ENCODE results near the gene U2AF2. TPM values are rescaled to one million over a fixed set of nuclear protein-coding genes. Genes with fewer than 3 reads are reported as not detected.

Gene U2AF2
- total RNA-seq (2022) = 286 and 309 TPM in 2 replicates
- percentile 91 among the genes with signal in this experiment for Bru-seq, nascent RNA
- BruChase-seq, experiment 1, labeled RNA remaining after a 6-hour chase = percentile 96 among the genes with signal in this experiment
- BruChase-seq, experiment 2, labeled RNA remaining after a 2-hour chase = percentile 95 among the genes with signal in this experiment
- long read RNA-seq, partial matches to known transcripts = 0 of 19 reads
- long read RNA-seq, other reads (novel, unspliced or antisense) = 17 of 19 reads

DNA sequence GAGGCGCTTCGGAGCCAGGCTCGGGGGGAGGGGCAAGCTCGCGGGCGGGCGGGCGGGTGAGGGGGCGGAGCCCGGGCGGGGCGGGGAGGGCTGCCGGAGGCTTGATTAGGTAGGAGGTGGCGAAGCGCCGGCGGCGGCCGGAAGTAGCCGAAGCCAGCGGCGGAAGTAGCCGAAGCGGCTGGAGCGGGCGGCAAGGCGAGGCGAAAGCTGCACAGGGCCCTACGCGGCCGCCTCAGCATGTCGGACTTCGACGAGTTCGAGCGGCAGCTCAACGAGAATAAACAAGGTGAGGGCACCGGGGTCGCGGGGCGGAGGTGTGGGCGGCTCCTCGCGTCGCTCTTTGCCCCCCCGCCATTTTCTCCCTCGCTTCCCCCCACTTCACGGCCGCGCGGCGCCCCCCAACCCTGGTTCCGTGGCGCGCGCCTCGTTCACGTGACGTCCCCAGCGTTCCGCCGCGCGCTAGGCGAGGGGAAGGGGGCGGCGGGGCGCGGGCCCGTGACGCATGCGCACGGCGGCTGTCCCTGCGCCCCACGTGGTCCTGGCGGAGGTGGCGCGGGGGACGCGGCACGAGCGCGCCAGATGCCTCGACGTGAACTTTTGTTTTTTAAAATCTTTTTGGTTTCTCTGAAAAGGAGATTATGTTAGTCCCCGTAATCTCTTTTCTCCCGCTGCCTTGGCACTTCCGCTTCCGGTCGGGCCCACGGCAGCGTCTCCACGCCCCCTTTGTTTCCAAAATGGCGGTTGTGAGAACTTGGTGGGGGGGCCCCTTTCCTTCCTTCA lies at the start of gene U2AF2:
TSS of gene U2AF2 (plus strand) at position 168 of the 780 bp plus-strand sequence. CDS start at position 238, 70 bp downstream.
- peak; percentile 98 for DNase-seq
- Mint-ChIP-seq H3K27me3 (ENCODE audit: unreplicated experiment) (no peaks in the 10 kb centered on the region), H3K9me3 (ENCODE audit: low read depth, unreplicated experiment) (no peaks in the 10 kb centered on the region), H3K27ac (ENCODE audit: unreplicated experiment) (peak within 1 kb of the TSS; percentile 96), H3K36me3 (ENCODE audit: insufficient read depth, unreplicated experiment) (peaks cover 73% of the 10 kb centered on the region), H3K4me1 (ENCODE audit: low read depth, unreplicated experiment) (peaks cover 20% of the 10 kb centered on the region), H3K4me3 (ENCODE audit: low read depth, unreplicated experiment) (peak within 1 kb of the TSS; percentile 96)
- CTCF ChIA-PET = interaction anchor here (0.6 to 1.5 kb wide), 12 partner anchors 12 to 678 kb away, joined by 3 to 15 read pairs (median 4); partner anchors contain the start of genes FIZ1 and TMEM238
- TF ChIP-seq, protein P1, sequence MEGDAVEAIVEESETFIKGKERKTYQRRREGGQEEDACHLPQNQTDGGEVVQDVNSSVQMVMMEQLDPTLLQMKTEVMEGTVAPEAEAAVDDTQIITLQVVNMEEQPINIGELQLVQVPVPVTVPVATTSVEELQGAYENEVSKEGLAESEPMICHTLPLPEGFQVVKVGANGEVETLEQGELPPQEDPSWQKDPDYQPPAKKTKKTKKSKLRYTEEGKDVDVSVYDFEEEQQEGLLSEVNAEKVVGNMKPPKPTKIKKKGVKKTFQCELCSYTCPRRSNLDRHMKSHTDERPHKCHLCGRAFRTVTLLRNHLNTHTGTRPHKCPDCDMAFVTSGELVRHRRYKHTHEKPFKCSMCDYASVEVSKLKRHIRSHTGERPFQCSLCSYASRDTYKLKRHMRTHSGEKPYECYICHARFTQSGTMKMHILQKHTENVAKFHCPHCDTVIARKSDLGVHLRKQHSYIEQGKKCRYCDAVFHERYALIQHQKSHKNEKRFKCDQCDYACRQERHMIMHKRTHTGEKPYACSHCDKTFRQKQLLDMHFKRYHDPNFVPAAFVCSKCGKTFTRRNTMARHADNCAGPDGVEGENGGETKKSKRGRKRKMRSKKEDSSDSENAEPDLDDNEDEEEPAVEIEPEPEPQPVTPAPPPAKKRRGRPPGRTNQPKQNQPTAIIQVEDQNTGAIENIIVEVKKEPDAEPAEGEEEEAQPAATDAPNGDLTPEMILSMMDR (IDR thresholded peaks at IDR 0.05; ENCODE audit: unreplicated experiment) = no peak
- BruUV-seq (replicated peaks) = no TSS peak
- intact Hi-C loops (cut with micrococcal nuclease; ENCODE audit: unreplicated experiment) = loop anchor here (10.0 kb wide), 1 partner anchor 150 kb away; no protein-coding TSS in a partner anchor

DNA sequence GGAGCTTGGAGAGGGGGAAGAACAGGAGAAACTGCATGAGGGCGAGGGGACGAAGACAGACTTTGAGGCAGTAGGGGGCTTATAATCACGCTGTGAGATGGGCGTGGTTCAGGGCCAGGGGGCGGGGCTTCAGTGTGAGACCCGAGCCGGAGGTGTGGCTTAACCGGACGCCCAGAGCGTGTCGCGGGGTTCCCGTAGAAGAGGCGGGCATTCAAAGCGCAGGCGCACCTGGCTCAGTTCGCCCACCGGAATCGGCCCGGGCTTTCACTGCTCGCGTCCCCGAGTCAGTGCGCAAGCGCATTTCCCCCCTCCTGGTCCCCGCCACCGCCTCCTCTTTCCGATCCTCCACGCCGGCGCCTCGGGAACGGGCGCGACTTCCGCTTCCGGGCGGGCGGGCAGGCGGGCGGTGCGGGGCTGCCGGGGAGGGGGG lies 49.6 kb upstream of the U2AF2 start:
- TF ChIP-seq, protein P1 (IDR thresholded peaks at IDR 0.05; ENCODE audit: unreplicated experiment) = no peak
- no TSS peak for BruUV-seq (replicated peaks)
- Mint-ChIP-seq H3K4me3 (ENCODE audit: low read depth, unreplicated experiment) (peak overlapping the region; percentile 86), H3K4me1 (ENCODE audit: low read depth, unreplicated experiment) (peaks cover 34% of the 10 kb centered on the region), H3K27me3 (ENCODE audit: unreplicated experiment) (no peaks in the 10 kb centered on the region), H3K27ac (ENCODE audit: unreplicated experiment) (peak overlapping the region; percentile 70), H3K9me3 (ENCODE audit: low read depth, unreplicated experiment) (no peaks in the 10 kb centered on the region), H3K36me3 (ENCODE audit: insufficient read depth, unreplicated experiment) (peaks cover 64% of the 10 kb centered on the region)
- intact Hi-C loops (cut with micrococcal nuclease; ENCODE audit: unreplicated experiment) = no loop called here
- CTCF ChIA-PET = interaction anchor here (0.6 to 1.8 kb wide), 8 partner anchors 18 to 1725 kb away, joined by 3 to 15 read pairs (median 4); partner anchors contain the start of gene PTPRH
- DNase-seq = peak; percentile 99

DNA sequence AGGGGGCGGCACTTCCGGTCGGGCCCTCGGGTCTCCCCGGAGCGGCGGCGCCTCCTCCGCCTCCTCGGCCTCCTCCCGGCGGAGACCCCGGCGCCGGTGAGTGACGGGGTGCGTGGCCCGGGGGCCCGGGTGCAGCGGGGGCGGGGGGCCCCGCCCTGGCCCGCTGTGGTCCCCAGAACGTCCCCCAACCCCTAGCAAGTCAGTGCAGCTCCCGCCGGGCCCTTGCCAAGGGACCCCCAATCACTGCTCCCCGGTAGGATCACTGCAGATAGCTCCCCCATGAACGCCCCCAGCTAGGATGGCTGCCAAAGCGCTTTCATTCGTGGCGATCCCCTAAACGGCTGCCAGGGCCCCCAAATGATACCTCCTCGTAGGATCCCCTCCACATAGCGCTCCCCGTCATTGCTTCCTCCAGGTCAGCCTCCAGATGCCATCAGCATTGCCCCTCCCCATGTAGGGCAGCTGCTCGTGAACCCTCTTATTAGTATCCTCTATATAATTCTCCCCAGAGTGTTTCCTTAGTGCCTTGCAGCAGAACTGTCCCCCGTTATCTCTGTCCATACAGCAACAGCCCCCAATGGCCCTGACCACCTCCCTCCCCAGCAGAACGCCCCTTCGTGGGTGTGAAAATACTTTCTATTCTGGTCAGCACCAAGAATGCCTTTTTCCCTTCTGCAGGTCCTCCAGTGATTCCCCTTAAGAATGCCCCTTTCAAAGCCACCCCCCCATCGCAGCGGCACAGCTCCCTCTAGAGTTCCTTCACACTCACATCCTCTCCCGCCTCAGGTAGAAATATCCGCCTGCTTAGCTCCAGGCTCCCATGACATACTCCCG lies 49.0 kb upstream of the U2AF2 start, which contains the start of gene ZNF865:
TSS of gene ZNF865 (plus strand) at position 11 of the 834 bp plus-strand sequence. CDS start 7,972 bp downstream, outside the sequence.
- CTCF ChIA-PET = interaction anchor here (0.5 to 2.0 kb wide), 18 partner anchors 12 to 460 kb away, joined by 3 to 15 read pairs (median 4); partner anchors contain the start of genes NAT14, PTPRH and ZNF784
- H3K4me1 Mint-ChIP-seq (ENCODE audit: low read depth, unreplicated experiment) = peaks cover 34% of the 10 kb centered on the region
- H3K27ac Mint-ChIP-seq (ENCODE audit: unreplicated experiment) = peak within 1 kb of the TSS; percentile 84
- H3K9me3 Mint-ChIP-seq (ENCODE audit: low read depth, unreplicated experiment) = no peaks in the 10 kb centered on the region
- DNase-seq = peak; percentile 82
- peak within 1 kb of the TSS; percentile 86 for H3K4me3 Mint-ChIP-seq (ENCODE audit: low read depth, unreplicated experiment)
- intact Hi-C loops (cut with micrococcal nuclease; ENCODE audit: unreplicated experiment) = loop anchor here (1.0 to 2.0 kb wide), 2 partner anchors 57 to 90 kb away; no protein-coding TSS in a partner anchor
- BruUV-seq (replicated peaks) = no TSS peak
- peaks cover 57% of the 10 kb centered on the region for H3K36me3 Mint-ChIP-seq (ENCODE audit: insufficient read depth, unreplicated experiment)
- TF ChIP-seq, protein P1 (IDR thresholded peaks at IDR 0.05; ENCODE audit: unreplicated experiment) = peak; percentile 85
- no peaks in the 10 kb centered on the region for H3K27me3 Mint-ChIP-seq (ENCODE audit: unreplicated experiment)
